HepG2 (cell line): Measurements from ENCODE around the gene TBL3. TPM values are rescaled to one million over a fixed set of nuclear protein-coding genes. Genes with fewer than 3 reads are reported as not detected.

ENCODE experiments used
- AKAP8 ChIP-seq: sonication (generic); formaldehyde crosslinking; IDR thresholded peaks from 2 replicates; pipeline ENCODE4 v1.5.1; 2020; ENCODE audit warnings: mild to moderate bottlenecking, missing genetic modification reagents
- ARNTL ChIP-seq: sonication (generic); formaldehyde crosslinking; IDR thresholded peaks from 2 replicates; pipeline ENCODE4 v1.4.0; 2020; ENCODE audit warnings: mild to moderate bottlenecking, missing genetic modification reagents
- CENPBD1 ChIP-seq: sonication (generic); formaldehyde crosslinking; IDR thresholded peaks from 2 replicates; pipeline ENCODE4 v1.8.0; 2022; ENCODE audit warnings: missing genetic modification reagents, low read depth, mild to moderate bottlenecking, borderline replicate concordance
- ELF1 ChIP-seq: sonication (generic); formaldehyde crosslinking; IDR thresholded peaks from 2 replicates; pipeline ENCODE4 v1.4.0; 2020; ENCODE audit warnings: missing genetic modification reagents
- FOXK1 ChIP-seq: sonication (generic); formaldehyde crosslinking; IDR thresholded peaks from 2 replicates; pipeline ENCODE4 v1.4.0; 2020; ENCODE audit warnings: low read depth, missing genetic modification reagents, borderline replicate concordance
- FOXO4 ChIP-seq: sonication (generic); formaldehyde crosslinking; conservative IDR thresholded peaks from 2 replicates; pipeline ENCODE4 v1.8.1; 2023; ENCODE audit warnings: missing genetic modification reagents
- ISX ChIP-seq: sonication (generic); formaldehyde crosslinking; conservative IDR thresholded peaks from 2 replicates; pipeline ENCODE4 v1.5.0; 2020; ENCODE audit warnings: missing genetic modification reagents
- MTF2 ChIP-seq: sonication (generic); formaldehyde crosslinking; IDR thresholded peaks from 2 replicates; pipeline ENCODE4 v1.5.0; 2020; ENCODE audit warnings: missing genetic modification reagents, borderline replicate concordance
- NCOA5 ChIP-seq: sonication (generic); formaldehyde crosslinking; IDR thresholded peaks from 2 replicates; pipeline ENCODE4 v1.4.0; 2020; ENCODE audit warnings: missing genetic modification reagents
- NR2F2 ChIP-seq: IDR thresholded peaks from 2 replicates; pipeline ENCODE4 v1.6.1; 2012; ENCODE audit warnings: low read depth, inconsistent platforms, borderline replicate concordance
- RARG ChIP-seq: sonication (generic); formaldehyde crosslinking; IDR thresholded peaks from 2 replicates; pipeline ENCODE4 v1.4.0; 2020; ENCODE audit warnings: low read depth, mild to moderate bottlenecking, missing genetic modification reagents
- SP4 ChIP-seq: sonication (generic); formaldehyde crosslinking; IDR thresholded peaks from 2 replicates; pipeline ENCODE4 v1.8.1; 2023; ENCODE audit warnings: mild to moderate bottlenecking, missing genetic modification reagents
- STAT5B ChIP-seq: sonication (generic); formaldehyde crosslinking; IDR thresholded peaks from 2 replicates; pipeline ENCODE4 v1.4.0; 2020; ENCODE audit warnings: missing genetic modification reagents
- THAP8 ChIP-seq: sonication (generic); formaldehyde crosslinking; IDR thresholded peaks from 2 replicates; pipeline ENCODE4 v1.5.1; 2020; ENCODE audit warnings: missing genetic modification reagents, mild to moderate bottlenecking, borderline replicate concordance
- ZBTB10 ChIP-seq: sonication (generic); formaldehyde crosslinking; IDR thresholded peaks from 2 replicates; pipeline ENCODE4 v1.4.0; 2020; ENCODE audit warnings: missing genetic modification reagents, borderline replicate concordance
- ZFY ChIP-seq: sonication (generic); formaldehyde crosslinking; IDR thresholded peaks from 2 replicates; pipeline ENCODE4 v1.4.0; 2020; ENCODE audit warnings: missing genetic modification reagents
- ZNF124 ChIP-seq: sonication (generic); formaldehyde crosslinking; IDR thresholded peaks from 2 replicates; pipeline ENCODE4 v1.4.0; 2020; ENCODE audit warnings: missing genetic modification reagents
- ZNF253 ChIP-seq: sonication (generic); formaldehyde crosslinking; IDR thresholded peaks from 2 replicates; pipeline ENCODE4 v1.8.0; 2022; ENCODE audit warnings: mild to moderate bottlenecking, missing genetic modification reagents, borderline replicate concordance
- ZNF276 ChIP-seq: sonication (generic); formaldehyde crosslinking; IDR thresholded peaks from 2 replicates; pipeline ENCODE4 v1.4.0; 2020; ENCODE audit warnings: mild to moderate bottlenecking, low read depth, missing genetic modification reagents
- ZNF430 ChIP-seq: sonication (generic); formaldehyde crosslinking; IDR thresholded peaks from 2 replicates; pipeline ENCODE4 v1.9.0; 2021; ENCODE audit warnings: mild to moderate bottlenecking, missing genetic modification reagents
- ZNF557 ChIP-seq: sonication (generic); formaldehyde crosslinking; IDR thresholded peaks from 2 replicates; pipeline ENCODE4 v1.4.0; 2020; ENCODE audit warnings: missing genetic modification reagents
- ZNF674 ChIP-seq: sonication (generic); formaldehyde crosslinking; IDR thresholded peaks from 2 replicates; pipeline ENCODE4 v1.5.0; 2020; ENCODE audit warnings: low read depth, mild to moderate bottlenecking, missing genetic modification reagents
- polyA plus RNA-seq, 8 experiments: library from polyadenylated mRNA; depleted of rRNA in 3 of 8; stranded (reverse) in 7 of 8; unstranded in 1 of 8; fragments of >200 nt; fragmentation: Illumina TruSeq in 4 of 8; extraction: Trizol in 4 of 8; gene quantifications; 2 replicates each; pipeline versions ENCODE4 v1.2.1 to v1.2.3, GENCODE V29; 2011 to 2016; ENCODE audit warnings: low read depth in 4 of 8, missing spikeins in 1 of 8, mixed read lengths in 1 of 8; ENCODE audit not compliant: insufficient read depth in 1 of 8
- total RNA-seq, 5 experiments: library from RNA; depleted of rRNA; stranded (reverse); fragments of >200 nt; fragmentation: Illumina TruSeq; extraction: Trizol; gene quantifications; 2 replicates each; pipeline ENCODE4 v1.2.3, GENCODE V29; 2016; ENCODE audit warnings: low read depth in 1 of 5

The TBL3 gene
- total and polyA plus RNA-seq, 2 of the 13 experiments (the other 11 are each of a cell fraction or from before 2014, with no cell fraction given) = 16.8 to 38.0 TPM

GRCh38 chr16:1964506-1965395, 7.1 kb upstream of the TBL3 start, which contains the start of gene RPS2 (continued):
- TF ChIP-seq CENPBD1 (CRISPR knock-in tag) (peak; percentile 79; the same call in 1 of the 2 replicates), SP4 (CRISPR knock-in tag) (peak; percentile 77; the same call in 1 of the 2 replicates), THAP8 (CRISPR knock-in tag) (peak; percentile 79; the same call in 1 of the 2 replicates), AKAP8 (CRISPR knock-in tag) (no peak), ZNF674 (CRISPR knock-in tag) (peak; percentile 60; the same call in 1 of the 2 replicates), NCOA5 (CRISPR knock-in tag) (no peak), NR2F2 (no peak), ZFY (peak; percentile 77), ELF1 (peak; percentile 86), MTF2 (CRISPR knock-in tag) (no peak), RARG (CRISPR knock-in tag) (no peak), ZNF124 (peak; percentile 83; the same call in 1 of the 2 replicates), FOXO4 (CRISPR knock-in tag) (no peak), ARNTL (CRISPR knock-in tag) (peak; percentile 82), ZBTB10 (CRISPR knock-in tag) (0 out of 2 replicates have a peak, but pooled peaks have one; percentile 46), ZNF430 (CRISPR knock-in tag) (no peak; the same call in 1 of the 2 replicates), ZNF276 (CRISPR knock-in tag) (no peak; the same call in 1 of the 2 replicates), ZNF253 (no peak), STAT5B (CRISPR knock-in tag) (no peak), FOXK1 (0 out of 2 replicates have a peak, but pooled peaks have one; percentile 37), ISX (CRISPR knock-in tag) (peak; percentile 34; the same call in 1 of the 2 replicates), ZNF557 (CRISPR knock-in tag) (peak; percentile 57; the same call in 1 of the 2 replicates)
